H1 (cell line): ENCODE measurements around the gene TRAF3. TPM values are rescaled to one million over a fixed set of nuclear protein-coding genes. Genes with fewer than 3 reads are reported as not detected.

ENCODE experiments used
- CTCF ChIA-PET: fragments of 300-600 bp; sonication (Branson Sonifier 250); formaldehyde crosslinking; loops from one replicate; lab custom pipeline; 2021; ENCODE audit not compliant: partially characterized antibody; lab: Charles Lee
- POLR2A ChIA-PET: fragments of 300-600 bp; sonication (Branson Sonifier 250); formaldehyde crosslinking; loops from one replicate; lab custom pipeline; 2021; ENCODE audit warnings: inconsistent platforms; ENCODE audit not compliant: partially characterized antibody; lab: Charles Lee
- DNase-seq, 2 experiments: peaks; one replicate each; pipeline versions ENCODE4 v3.0.0 to v3.0.0-alpha.2; 2010 to 2022; ENCODE audit warnings: low spot score in 2 of 2, low read depth in 1 of 2, mixed read lengths in 1 of 2
- FAIRE-seq: peaks from 2 replicates; lab custom pipeline; 2011; peaks lifted over from hg19 to GRCh38; lab: Jason Lieb, UNC
- H2AFZ ChIP-seq: 2 replicates; pipeline ENCODE4 v1.8.1; 2012; ENCODE audit warnings: low read length, inconsistent platforms
- H2AK5ac ChIP-seq: 2 replicates; pipeline ENCODE4 v1.6.1; 2013; ENCODE audit warnings: low read depth, low read length
- H2BK120ac ChIP-seq: replicated peaks from 2 replicates; pipeline ENCODE3; 2013; ENCODE audit warnings: low read depth, low read length, inconsistent platforms
- H2BK12ac ChIP-seq: 2 replicates; pipeline ENCODE4 v1.6.1; 2013; ENCODE audit warnings: low read depth, low read length
- H2BK15ac ChIP-seq: 2 replicates; pipeline ENCODE4 v1.6.1; 2013; ENCODE audit warnings: low read length
- H2BK20ac ChIP-seq: 2 replicates; pipeline ENCODE4 v1.6.1; 2013; ENCODE audit warnings: low read length
- H2BK5ac ChIP-seq: 2 replicates; pipeline ENCODE4 v1.6.1; 2013; ENCODE audit warnings: low read depth, low read length
- H3K14ac ChIP-seq: 2 replicates; pipeline ENCODE4 v1.6.1; 2013; ENCODE audit warnings: inconsistent platforms; ENCODE audit not compliant: insufficient read length
- H3K18ac ChIP-seq: 2 replicates; pipeline ENCODE4 v1.6.1; 2013; ENCODE audit warnings: low read length; ENCODE audit errors: extremely low read depth
- H3K23ac ChIP-seq: 2 replicates; pipeline ENCODE4 v1.6.1; 2013; ENCODE audit warnings: inconsistent platforms; ENCODE audit not compliant: insufficient read length
- H3K23me2 ChIP-seq: 2 replicates; pipeline ENCODE4 v1.6.1; 2013; ENCODE audit warnings: low read depth, low read length
- H3K27ac ChIP-seq: 2 replicates; pipeline ENCODE4 v1.6.1; 2011; ENCODE audit warnings: low read depth, low read length, inconsistent platforms
- H3K27me3 ChIP-seq, 4 experiments: replicated peaks in 1 of 4; 1 replicate in 1 of 4; 2 replicates in 3 of 4; pipeline versions ENCODE4 v1.6.1 to v1.8.1; 2011 to 2013; ENCODE audit warnings: low read length in 3 of 4, mild to moderate bottlenecking in 3 of 4, inconsistent platforms in 2 of 4, mixed read lengths in 2 of 4, moderate library complexity in 1 of 4; ENCODE audit not compliant: control insufficient read depth in 3 of 4, insufficient read depth in 3 of 4; ENCODE audit errors: extremely low read depth in 1 of 4
- H3K36me3 ChIP-seq, 4 experiments: 2 replicates each; pipeline versions ENCODE4 v1.6.1 to v1.8.1; 2011 to 2013; ENCODE audit warnings: mild to moderate bottlenecking in 4 of 4, low read length in 3 of 4, moderate library complexity in 2 of 4, control low read depth in 1 of 4, inconsistent platforms in 1 of 4; ENCODE audit not compliant: insufficient read depth in 4 of 4, control insufficient read depth in 2 of 4
- H3K4ac ChIP-seq: replicated peaks from 2 replicates; pipeline ENCODE3; 2013; ENCODE audit warnings: low read length, low read depth, mixed read lengths, inconsistent platforms; ENCODE audit not compliant: insufficient read length
- H3K4me1 ChIP-seq, 4 experiments: replicated peaks in 1 of 4; 1 replicate in 1 of 4; 2 replicates in 3 of 4; pipeline versions ENCODE4 v1.6.1 to v1.8.1; 2011 to 2013; ENCODE audit warnings: low read length in 3 of 4, inconsistent platforms in 2 of 4, mixed read lengths in 1 of 4; ENCODE audit not compliant: insufficient read depth in 4 of 4, control insufficient read depth in 3 of 4
- H3K4me2 ChIP-seq, 2 experiments: 2 replicates each; pipeline versions ENCODE4 v1.6.1 to v1.8.1; 2011 to 2013; ENCODE audit warnings: low read depth in 2 of 2, low read length in 2 of 2, control low read depth in 1 of 2, inconsistent platforms in 1 of 2, mild to moderate bottlenecking in 1 of 2; ENCODE audit not compliant: insufficient read depth in 1 of 2
- H3K4me3 ChIP-seq, 4 experiments: fragments of 200-600, 300-600 bp in 1 of 4; sonication (generic), shearing (Covaris generic), sonication (Bioruptor Twin) in 1 of 4; 2 replicates each; pipeline versions ENCODE4 v1.5.1 to v1.8.1; 2011 to 2016; ENCODE audit warnings: low read length in 4 of 4, low read depth in 3 of 4, control low read depth in 2 of 4, inconsistent platforms in 2 of 4, mild to moderate bottlenecking in 2 of 4, mixed read lengths in 1 of 4, moderate library complexity in 1 of 4; ENCODE audit not compliant: insufficient read depth in 2 of 4; ENCODE audit errors: extremely low read depth in 1 of 4
- H3K56ac ChIP-seq: replicated peaks from 2 replicates; pipeline ENCODE3; 2013; ENCODE audit warnings: low read depth, mild to moderate bottlenecking, mixed read lengths, low read length, inconsistent platforms; ENCODE audit not compliant: insufficient read length
- H3K79me1 ChIP-seq: 2 replicates; pipeline ENCODE4 v1.6.1; 2013; ENCODE audit warnings: low read depth, low read length, control low read depth
- H3K79me2 ChIP-seq, 2 experiments: 2 replicates each; pipeline versions ENCODE4 v1.6.1 to v1.8.1; 2012 to 2013; ENCODE audit warnings: low read length in 2 of 2, mild to moderate bottlenecking in 2 of 2, inconsistent platforms in 1 of 2; ENCODE audit not compliant: insufficient read depth in 2 of 2, control insufficient read depth in 1 of 2
- H3K9ac ChIP-seq, 4 experiments: replicated peaks in 1 of 4; 1 replicate in 1 of 4; 2 replicates in 3 of 4; pipeline versions ENCODE4 v1.6.1 to v1.8.1; 2011 to 2013; ENCODE audit warnings: low read depth in 3 of 4, low read length in 3 of 4, control low read depth in 2 of 4, mild to moderate bottlenecking in 2 of 4, moderate library complexity in 2 of 4, inconsistent platforms in 1 of 4; ENCODE audit errors: extremely low read depth in 1 of 4
- H3K9me3 ChIP-seq, 2 experiments: 2 replicates each; pipeline versions ENCODE4 v1.6.1 to v1.8.1; 2012 to 2013; ENCODE audit warnings: mild to moderate bottlenecking in 2 of 2, moderate library complexity in 2 of 2, control low read depth in 1 of 2, inconsistent platforms in 1 of 2, low read depth in 1 of 2, low read length in 1 of 2, mixed read lengths in 1 of 2; ENCODE audit not compliant: insufficient read depth in 2 of 2
- H4K20me1 ChIP-seq, 2 experiments: replicated peaks in 1 of 2; 2 replicates each; pipeline versions ENCODE3 to v1.8.1; 2011 to 2013; ENCODE audit warnings: inconsistent platforms in 2 of 2, low read length in 2 of 2, mild to moderate bottlenecking in 1 of 2; ENCODE audit not compliant: insufficient read depth in 2 of 2, control insufficient read depth in 1 of 2
- H4K5ac ChIP-seq: 2 replicates; pipeline ENCODE4 v1.6.1; 2013; ENCODE audit warnings: low read length, low read depth, mixed read lengths, inconsistent platforms; ENCODE audit not compliant: insufficient read length
- H4K8ac ChIP-seq: 2 replicates; pipeline ENCODE4 v1.8.0; 2013; ENCODE audit warnings: mild to moderate bottlenecking, moderate library complexity, low read length, inconsistent platforms; ENCODE audit not compliant: insufficient read depth; ENCODE audit errors: extremely low read depth
- H4K91ac ChIP-seq: replicated peaks from 2 replicates; pipeline ENCODE3; 2013; ENCODE audit warnings: low read length, mixed read lengths, inconsistent platforms; ENCODE audit not compliant: insufficient read length
- ATF3 ChIP-seq: IDR thresholded peaks from 2 replicates; pipeline ENCODE4 v1.6.1; 2011; ENCODE audit warnings: low read depth, mild to moderate bottlenecking, low read length; ENCODE audit not compliant: insufficient read depth
- BCL11A ChIP-seq, 2 experiments: IDR thresholded peaks; one replicate each; pipeline ENCODE4 v1.6.1; 2011; ENCODE audit warnings: low read depth in 2 of 2, low read length in 2 of 2, mild to moderate bottlenecking in 2 of 2
- CTBP2 ChIP-seq: IDR thresholded peaks from 2 replicates; pipeline ENCODE4 v1.7.0; 2011; ENCODE audit warnings: borderline replicate concordance, mild to moderate bottlenecking, moderate library complexity, mixed read lengths, low read length; ENCODE audit not compliant: insufficient read depth, insufficient read length
- GABPA ChIP-seq: IDR thresholded peaks from 2 replicates; pipeline ENCODE4 v1.6.1; 2011; ENCODE audit warnings: mild to moderate bottlenecking, low read length, moderate library complexity, borderline replicate concordance; ENCODE audit not compliant: insufficient read depth
- GTF2F1 ChIP-seq: IDR thresholded peaks from 2 replicates; pipeline ENCODE4 v1.6.1; 2012; ENCODE audit warnings: low read depth, low read length, improper control_type of control experiment, borderline replicate concordance
- KDM4A ChIP-seq: IDR thresholded peaks from one replicate; pipeline ENCODE4 v1.7.1; 2012; ENCODE audit warnings: low read depth, mild to moderate bottlenecking, moderate library complexity, low read length, inconsistent platforms; ENCODE audit not compliant: severe bottlenecking
- NANOG ChIP-seq: IDR thresholded peaks from 2 replicates; pipeline ENCODE4 v1.6.1; 2011; ENCODE audit warnings: low read length, low read depth, mild to moderate bottlenecking, inconsistent platforms; ENCODE audit not compliant: insufficient read depth, poor library complexity, severe bottlenecking
- POLR2A ChIP-seq, 2 experiments: IDR thresholded peaks; 1 replicate in 1 of 2; 2 replicates in 1 of 2; pipeline ENCODE4 v1.6.1; 2011; ENCODE audit warnings: low read depth in 2 of 2, low read length in 2 of 2, mild to moderate bottlenecking in 2 of 2; ENCODE audit errors: control extremely low read depth in 1 of 2
- SIN3A ChIP-seq, 2 experiments: IDR thresholded peaks in 1 of 2; conservative IDR thresholded peaks in 1 of 2; 2 replicates each; pipeline ENCODE4 v1.6.1; 2011 to 2012; ENCODE audit warnings: low read length in 2 of 2, improper control_type of control experiment in 1 of 2, low read depth in 1 of 2, mild to moderate bottlenecking in 1 of 2
- SP1 ChIP-seq: IDR thresholded peaks from 2 replicates; pipeline ENCODE4 v1.6.1; 2011; ENCODE audit warnings: low read depth, low read length
- SUZ12 ChIP-seq: fragments of 200-600 bp; sonication (generic); IDR thresholded peaks from 2 replicates; pipeline ENCODE4 v1.6.1; 2012; ENCODE audit warnings: mild to moderate bottlenecking, inconsistent platforms, low read length, moderate library complexity, mixed read lengths
- TBP ChIP-seq: IDR thresholded peaks from 2 replicates; pipeline ENCODE4 v1.6.1; 2011; ENCODE audit warnings: low read depth, low read length, improper control_type of control experiment
- TCF12 ChIP-seq: IDR thresholded peaks from 2 replicates; pipeline ENCODE4 v1.6.1; 2011; ENCODE audit warnings: low read depth, mild to moderate bottlenecking, low read length
- YY1 ChIP-seq: IDR thresholded peaks from 2 replicates; pipeline ENCODE4 v1.6.1; 2011; ENCODE audit warnings: low read depth, mild to moderate bottlenecking, low read length
- WGBS, 2 experiments: shearing (Covaris generic) in 1 of 2; methylation state at CpG; one replicate each; pipeline versions ENCODE4 v1.1.6 to v1.1.7; 2013 to 2015; ENCODE audit warnings: low lambda C conversion rate in 2 of 2, mixed read lengths in 2 of 2, inconsistent platforms in 1 of 2, low coverage in 1 of 2, missing lambda C conversion rate in 1 of 2; ENCODE audit not compliant: insufficient replicate concordance in 2 of 2, insufficient coverage in 1 of 2, insufficient read length in 1 of 2; ENCODE audit errors: extremely low coverage in 1 of 2, missing lambda C conversion rate in 1 of 2; 5-methylcytosine and 5-hydroxymethylcytosine counted together
- polyA plus RNA-seq, 7 experiments: library from polyadenylated mRNA; depleted of rRNA in 3 of 7; stranded (reverse) in 5 of 7; unstranded in 2 of 7; fragments of >200 nt in 5 of 7; fragments of 200-250 nt in 2 of 7; gene quantifications; 1 replicate in 5 of 7; 2 replicates in 1 of 7; 4 replicates in 1 of 7; pipeline versions ENCODE4 v1.2.1 to v1.2.3, GENCODE V29; 2011 to 2013; ENCODE audit warnings: missing spikeins in 2 of 7, mixed read lengths in 2 of 7
- total RNA-seq: library from RNA; stranded (reverse); fragmentation: NEBNext Ultra II Directional; extraction: Animal tissue kit (Norgen Biotek cat#: 25700); gene quantifications from 2 replicates; pipeline ENCODE4 v1.2.1, GENCODE V29; 2021

TRAF3 gene
- total and polyA plus RNA-seq, 2 of the 8 experiments (the other 6 are each of a cell fraction or from before 2014, with no cell fraction given), result 5.8 to 12.1 TPM

- Histone ChIP-seq H3K9ac (no peak overlapping the region), H2AFZ (no peak overlapping the region), H4K5ac (no peak overlapping the region), H4K8ac (no peak overlapping the region), H3K4me3 (no peak overlapping the region), H3K4me2 (no peak overlapping the region), H2BK12ac (no peak overlapping the region), H3K14ac (no peak overlapping the region), H3K27me3 (no peaks in the 10 kb centered on the region), H2BK120ac (no peak overlapping the region), H4K20me1 (peaks cover 0 to 3% of the 10 kb centered on the region in 2 experiments), H3K56ac (no peak overlapping the region), H4K91ac (no peak overlapping the region), H3K23me2 (no peaks in the 10 kb centered on the region), H2BK20ac (no peak overlapping the region), H3K36me3 (no peaks in the 10 kb centered on the region), H3K27ac (no peak overlapping the region), H3K79me2 (no peaks in the 10 kb centered on the region), H2BK15ac (no peak overlapping the region), H3K4ac (no peak overlapping the region), H2BK5ac (no peak overlapping the region), H3K79me1 (peaks cover 2% of the 10 kb centered on the region; the same call in 1 of the 2 replicates), H3K4me1 (peaks cover 0 to 2% (median 1%) of the 10 kb centered on the region in 4 experiments; a peak in 1 of 7 replicates), H2AK5ac (no peak overlapping the region), H3K18ac (no peak overlapping the region), H3K9me3 (peaks cover 0 to 1% of the 10 kb centered on the region in 2 experiments; a peak in 1 of 4 replicates), H3K23ac (no peak overlapping the region)
- ChIA-PET CTCF (interaction anchor here (1.0 to 1.4 kb wide), 2 partner anchors 75 to 118 kb away, joined by 3 read pairs; no protein-coding TSS in a partner anchor), POLR2A (interaction anchor here (0.9 kb wide), 1 partner anchor 54 kb away, joined by 3 read pairs; no protein-coding TSS in a partner anchor)
- FAIRE-seq, result no peak
- DNase-seq, result no peak
- WGBS, 2 experiments, result 91% methylated on average over 2 of the region's 2 CpGs; no CpG with 5 or more reads in 1 of the 2 experiments
- no peak for TF ChIP-seq GTF2F1
- no peak for TF ChIP-seq SUZ12
- TF ChIP-seq KDM4A, result no peak
- no peak for TF ChIP-seq BCL11A (IDR thresholded peaks at IDR 0.05; ENCODE audit: low read depth in 2 of 2, low read length in 2 of 2)
- no peak for TF ChIP-seq CTBP2
- no peak for TF ChIP-seq TCF12
- no peak for TF ChIP-seq TBP
- no peak for TF ChIP-seq NANOG
- TF ChIP-seq SP1, result no peak
- no peak for TF ChIP-seq POLR2A (IDR thresholded peaks at IDR 0.05; ENCODE audit: control extremely low read depth in 1 of 2, low read depth in 2 of 2, low read length in 2 of 2)
- TF ChIP-seq GABPA, result no peak
- TF ChIP-seq ATF3, result no peak
- TF ChIP-seq SIN3A (conservative IDR thresholded peaks at IDR 0.05 in 1 of 2, IDR thresholded peaks at IDR 0.05 in 1 of 2; ENCODE audit: low read depth in 1 of 2, low read length in 2 of 2), result no peak
- TF ChIP-seq YY1, result no peak
Measured at GRCh38 chr14:102798926-102799325, 21.7 kb downstream of the TRAF3 start.
